Measurements from ENCODE around the gene APC2. TPM values are rescaled to one million over a fixed set of nuclear protein-coding genes. Genes with fewer than 3 reads are reported as not detected.

The APC2 gene
- total RNA-seq, 1 donor from 2014 or later, result 0.12 TPM

DNA sequence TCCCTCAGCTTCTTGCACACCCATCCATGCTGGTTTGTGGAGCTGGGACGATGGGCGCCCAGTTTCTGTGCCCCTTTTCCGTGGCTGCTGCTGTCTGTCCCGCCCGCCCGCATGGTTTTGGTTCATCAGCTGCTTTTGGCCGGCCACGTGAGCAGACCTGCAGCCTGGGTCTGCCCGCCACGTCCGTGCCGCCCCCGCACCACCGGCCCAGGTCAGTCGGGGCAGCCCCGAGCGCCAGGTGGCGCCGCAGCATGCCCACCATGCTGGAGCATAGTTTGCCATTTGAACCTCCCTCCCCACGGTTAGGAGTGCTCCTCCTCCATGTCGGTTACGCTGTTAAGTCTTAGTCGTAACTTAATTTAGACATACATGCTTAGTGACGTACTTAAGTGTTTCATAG is 27.0 kb upstream of the APC2 start:
- peaks cover 10% of the 10 kb centered on the region for H3K4me1 ChIP-seq
- TF ChIP-seq, protein P1, sequence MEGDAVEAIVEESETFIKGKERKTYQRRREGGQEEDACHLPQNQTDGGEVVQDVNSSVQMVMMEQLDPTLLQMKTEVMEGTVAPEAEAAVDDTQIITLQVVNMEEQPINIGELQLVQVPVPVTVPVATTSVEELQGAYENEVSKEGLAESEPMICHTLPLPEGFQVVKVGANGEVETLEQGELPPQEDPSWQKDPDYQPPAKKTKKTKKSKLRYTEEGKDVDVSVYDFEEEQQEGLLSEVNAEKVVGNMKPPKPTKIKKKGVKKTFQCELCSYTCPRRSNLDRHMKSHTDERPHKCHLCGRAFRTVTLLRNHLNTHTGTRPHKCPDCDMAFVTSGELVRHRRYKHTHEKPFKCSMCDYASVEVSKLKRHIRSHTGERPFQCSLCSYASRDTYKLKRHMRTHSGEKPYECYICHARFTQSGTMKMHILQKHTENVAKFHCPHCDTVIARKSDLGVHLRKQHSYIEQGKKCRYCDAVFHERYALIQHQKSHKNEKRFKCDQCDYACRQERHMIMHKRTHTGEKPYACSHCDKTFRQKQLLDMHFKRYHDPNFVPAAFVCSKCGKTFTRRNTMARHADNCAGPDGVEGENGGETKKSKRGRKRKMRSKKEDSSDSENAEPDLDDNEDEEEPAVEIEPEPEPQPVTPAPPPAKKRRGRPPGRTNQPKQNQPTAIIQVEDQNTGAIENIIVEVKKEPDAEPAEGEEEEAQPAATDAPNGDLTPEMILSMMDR (IDR thresholded peaks at IDR 0.05), result no peak
- H3K36me3 ChIP-seq, result peaks cover 91% of the 10 kb centered on the region
- intact Hi-C loops (cut with DNase I), result no loop called here
- no peaks in the 10 kb centered on the region for H3K9me3 ChIP-seq
- no peak overlapping the region for H3K4me3 ChIP-seq
- H3K27ac ChIP-seq, result no peak overlapping the region
- DNase-seq (no peak), ATAC-seq (no peak)
- H3K27me3 ChIP-seq (ENCODE audit: low read depth), result no peaks in the 10 kb centered on the region

DNA sequence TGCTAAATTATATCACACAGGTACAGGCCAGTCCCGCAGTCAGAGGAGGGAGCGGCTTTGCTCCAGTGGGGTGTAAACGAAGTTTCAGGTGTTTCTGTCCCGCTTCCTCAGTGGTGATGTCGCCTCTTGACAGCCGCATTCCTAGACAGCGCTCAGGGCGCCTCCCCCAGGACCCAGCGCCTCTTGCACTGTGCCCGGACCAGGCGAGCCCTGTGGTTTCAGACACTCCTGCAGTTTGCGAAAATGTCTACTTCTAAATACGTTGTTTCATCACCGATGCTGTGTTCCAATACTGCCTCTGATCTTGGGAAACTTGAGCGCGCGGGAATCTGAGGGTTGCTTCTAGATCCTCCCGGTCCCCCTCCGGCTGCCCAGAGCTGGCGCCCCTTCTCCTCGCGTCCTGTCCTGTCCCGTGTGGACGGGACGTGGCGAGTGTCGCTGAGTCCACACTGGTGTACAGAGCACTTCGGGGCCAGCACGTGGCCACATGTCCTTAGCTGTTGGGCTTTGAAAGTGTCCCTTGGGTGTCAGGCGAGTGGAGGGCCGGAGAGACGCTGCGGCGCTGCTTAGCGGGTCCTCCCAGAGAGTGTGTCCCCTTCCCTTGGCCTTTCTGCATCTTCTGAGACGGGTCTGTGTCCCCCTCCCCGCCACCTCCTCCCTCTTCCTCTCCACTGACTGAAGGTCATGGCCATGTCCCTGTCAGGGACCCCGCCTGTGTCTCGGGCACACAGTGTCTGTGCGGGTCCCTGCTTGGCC is 26.3 kb upstream of the APC2 start:
- no peak for DNase-seq
- H3K36me3 ChIP-seq, result peaks cover 91% of the 10 kb centered on the region
- ATAC-seq, result no peak
- no peaks in the 10 kb centered on the region for H3K27me3 ChIP-seq (ENCODE audit: low read depth)
- intact Hi-C loops (cut with DNase I), result no loop called here
- H3K9me3 ChIP-seq, result no peaks in the 10 kb centered on the region
- TF ChIP-seq, protein P1 (IDR thresholded peaks at IDR 0.05), result no peak
- H3K4me1 ChIP-seq, result peaks cover 3% of the 10 kb centered on the region
- no peak overlapping the region for H3K27ac ChIP-seq
- no peak overlapping the region for H3K4me3 ChIP-seq

DNA sequence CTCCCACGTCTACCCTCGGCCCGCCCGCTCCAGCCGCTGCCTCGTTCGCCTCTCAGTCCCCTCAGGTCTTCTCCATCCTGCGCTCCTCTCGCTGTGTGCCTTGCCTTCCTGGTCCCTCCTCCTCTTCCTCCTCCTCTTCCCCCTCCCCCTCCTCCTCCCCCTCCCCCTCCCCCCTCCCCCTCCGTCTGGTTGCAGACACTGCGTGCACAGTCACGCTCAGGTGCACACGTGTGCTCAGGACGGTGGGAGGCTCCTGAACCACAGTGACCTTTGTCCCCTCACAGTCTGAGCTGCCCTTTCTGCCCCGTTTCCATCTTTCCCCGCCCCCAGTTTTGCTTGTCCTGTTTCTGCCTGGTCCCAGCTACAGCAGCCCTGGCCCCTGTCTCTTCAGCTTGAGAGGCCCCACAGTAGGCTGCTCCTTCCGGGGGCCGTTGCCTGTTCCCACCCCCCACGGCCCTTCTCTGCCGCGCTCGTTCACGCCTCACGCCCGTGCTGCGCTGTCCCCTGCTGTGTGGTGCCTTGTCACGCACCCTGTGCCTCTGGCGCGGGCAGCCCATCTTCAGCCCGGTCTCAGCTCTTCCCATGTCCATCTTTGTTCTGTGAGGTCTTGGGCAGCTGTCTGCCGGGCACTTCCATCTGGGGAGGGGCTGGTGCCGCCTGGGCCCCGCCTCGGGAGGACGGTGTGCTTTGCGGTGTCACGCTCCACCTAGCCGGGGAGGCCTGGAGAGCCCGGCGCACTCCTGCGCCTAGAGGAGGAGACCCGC is 25.5 kb upstream of the APC2 start:
- DNase-seq (no peak), ATAC-seq (no peak)
- Histone ChIP-seq H3K36me3 (peaks cover 91% of the 10 kb centered on the region), H3K27me3 (ENCODE audit: low read depth) (no peaks in the 10 kb centered on the region), H3K4me3 (no peak overlapping the region), H3K27ac (no peak overlapping the region), H3K4me1 (no peaks in the 10 kb centered on the region), H3K9me3 (no peaks in the 10 kb centered on the region)
- TF ChIP-seq, protein P1 (IDR thresholded peaks at IDR 0.05), result no peak
- intact Hi-C loops (cut with DNase I), result no loop called here

DNA sequence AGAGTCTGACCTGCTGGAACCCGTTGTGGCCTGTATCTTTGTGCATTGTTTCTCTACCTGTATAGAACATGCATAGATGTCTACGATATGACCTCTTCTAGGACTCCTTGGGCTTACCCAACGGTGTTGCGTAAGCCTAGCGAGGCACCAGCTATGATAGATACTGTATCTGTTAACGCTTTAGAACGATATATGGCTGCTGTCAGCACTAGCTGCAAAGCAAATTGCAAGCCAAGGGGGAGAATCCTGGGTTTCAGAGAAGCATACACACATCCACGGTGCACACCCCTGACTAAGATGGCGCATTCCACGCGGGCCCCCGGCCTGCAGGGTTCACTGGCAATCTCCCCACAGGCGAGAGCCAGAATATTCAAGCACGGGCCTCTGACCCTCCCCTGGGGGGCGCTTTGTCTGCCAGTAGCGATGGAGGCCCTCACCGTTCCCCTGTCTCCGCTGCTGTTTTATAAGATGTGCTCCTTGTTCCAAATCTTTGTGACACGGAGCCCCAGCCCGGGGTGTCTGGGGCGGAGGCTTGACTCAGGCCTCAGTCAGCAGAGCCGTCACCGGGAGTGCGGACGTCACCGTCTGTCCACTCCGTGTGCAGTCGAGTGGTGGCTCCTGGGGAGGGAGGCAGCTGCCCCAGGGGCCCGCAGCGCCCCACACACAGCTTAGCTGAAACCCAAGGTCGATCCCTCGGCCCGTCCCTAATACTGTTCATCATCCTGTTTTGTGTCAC is 24.7 kb upstream of the APC2 start:
- no peak for DNase-seq
- Histone ChIP-seq H3K4me1 (no peaks in the 10 kb centered on the region), H3K27me3 (ENCODE audit: low read depth) (no peaks in the 10 kb centered on the region), H3K36me3 (peaks cover 96% of the 10 kb centered on the region), H3K27ac (no peak overlapping the region), H3K4me3 (no peak overlapping the region), H3K9me3 (no peaks in the 10 kb centered on the region)
- intact Hi-C loops (cut with DNase I), result no loop called here
- no peak for ATAC-seq
- TF ChIP-seq, protein P1 (IDR thresholded peaks at IDR 0.05), result no peak

DNA sequence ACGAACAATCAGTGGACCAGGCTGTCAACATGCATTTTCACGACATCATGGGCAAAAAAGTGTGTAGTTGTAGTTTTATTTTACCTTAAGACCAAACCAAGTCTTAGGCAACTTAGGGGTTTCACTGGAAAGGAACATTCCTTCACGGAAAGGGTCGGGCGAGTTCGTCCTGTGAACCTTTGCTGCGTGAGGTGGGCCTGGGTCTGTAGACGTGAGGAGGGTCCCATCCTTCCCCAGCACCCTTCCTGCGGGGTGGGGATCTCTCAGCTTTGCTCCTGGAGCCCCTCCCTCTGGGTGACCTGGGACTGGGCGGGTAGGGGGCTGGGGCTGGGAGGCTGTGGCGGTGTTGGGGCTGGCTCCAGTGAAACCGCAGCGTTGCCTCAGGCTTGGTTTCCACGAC is 24.0 kb upstream of the APC2 start:
- no peaks in the 10 kb centered on the region for H3K4me1 ChIP-seq
- H3K36me3 ChIP-seq, result peaks cover 96% of the 10 kb centered on the region
- DNase-seq, result no peak

More for the DNA sequence above, 24.0 kb upstream of the APC2 start:
- H3K27ac ChIP-seq, result no peak overlapping the region
- no peak for ATAC-seq
- intact Hi-C loops (cut with DNase I), result no loop called here
- TF ChIP-seq, protein P1 (IDR thresholded peaks at IDR 0.05), result no peak
- no peaks in the 10 kb centered on the region for H3K27me3 ChIP-seq (ENCODE audit: low read depth)
- no peak overlapping the region for H3K4me3 ChIP-seq
- H3K9me3 ChIP-seq, result no peaks in the 10 kb centered on the region

Data from lower lobe of right lung (tissue), 2 donors.